Measurements from ENCODE around the gene RBM33.
"Not testable (repeated sequence)": the region's sequence is repeated elsewhere in the genome, so short reads cannot be mapped to it uniquely, and the experiment has no call there.

Gene RBM33

GRCh38 chr7:155683714-155684113, 39.3 kb downstream of the RBM33 start:
- no peak overlapping the region for H3K4me3 Mint-ChIP-seq

GRCh38 chr7:155684543-155684942, 40.1 kb downstream of the RBM33 start:
- no peaks in the 10 kb centered on the region for H3K27me3 Mint-ChIP-seq (ENCODE audit: low read depth, poor library complexity)
- H3K4me3 Mint-ChIP-seq: no peak overlapping the region
- peaks cover 89% of the 10 kb centered on the region for H3K36me3 Mint-ChIP-seq (ENCODE audit: low read depth)
- DNase-seq: no peak
- H3K27ac Mint-ChIP-seq: peak overlapping the region; percentile 64
- no peak for TF ChIP-seq CTCF (IDR thresholded peaks at IDR 0.05)
- H3K4me1 Mint-ChIP-seq: peaks cover 40% of the 10 kb centered on the region
- H3K9me3 Mint-ChIP-seq: peaks cover 48% of the 10 kb centered on the region

More at GRCh38 chr7:155683714-155684113, 39.3 kb downstream of the RBM33 start:
- Mint-ChIP-seq H3K27me3 (ENCODE audit: low read depth, poor library complexity) (no peaks in the 10 kb centered on the region), H3K27ac (peak overlapping the region; percentile 64), H3K36me3 (ENCODE audit: low read depth) (peaks cover 81% of the 10 kb centered on the region), H3K4me1 (peaks cover 40% of the 10 kb centered on the region), H3K9me3 (peaks cover 41% of the 10 kb centered on the region)
- no peak for DNase-seq
- TF ChIP-seq CTCF (IDR thresholded peaks at IDR 0.05): no peak

GRCh38 chr7:155685070-155685790, 40.8 kb downstream of the RBM33 start:
- Mint-ChIP-seq H3K9me3 (peaks cover 54% of the 10 kb centered on the region), H3K27ac (peak overlapping the region; percentile 64), H3K36me3 (ENCODE audit: low read depth) (peaks cover 96% of the 10 kb centered on the region), H3K4me1 (peaks cover 40% of the 10 kb centered on the region), H3K27me3 (ENCODE audit: low read depth, poor library complexity) (no peaks in the 10 kb centered on the region), H3K4me3 (no peak overlapping the region)
- TF ChIP-seq CTCF (IDR thresholded peaks at IDR 0.05): no peak
- DNase-seq: no peak

GRCh38 chr7:155685791-155686160, 41.3 kb downstream of the RBM33 start:
- Mint-ChIP-seq H3K36me3 (ENCODE audit: low read depth) (peaks cover 96% of the 10 kb centered on the region), H3K9me3 (peaks cover 60% of the 10 kb centered on the region), H3K27me3 (ENCODE audit: low read depth, poor library complexity) (no peaks in the 10 kb centered on the region), H3K4me1 (peaks cover 36% of the 10 kb centered on the region), H3K4me3 (no peak overlapping the region), H3K27ac (no peak overlapping the region)
- DNase-seq: no peak
- TF ChIP-seq CTCF (IDR thresholded peaks at IDR 0.05): no peak

GRCh38 chr7:155686620-155687324, 42.3 kb downstream of the RBM33 start:
- not testable (repeated sequence) for H3K27ac Mint-ChIP-seq; DNase-seq; H3K4me3 Mint-ChIP-seq; H3K27me3 Mint-ChIP-seq (ENCODE audit: low read depth, poor library complexity)
- Mint-ChIP-seq H3K36me3 (ENCODE audit: low read depth) (peaks cover 96% of the 10 kb centered on the region), H3K4me1 (peaks cover 30% of the 10 kb centered on the region), H3K9me3 (peaks cover 65% of the 10 kb centered on the region)

GRCh38 chr7:155688237-155688636, 43.8 kb downstream of the RBM33 start:
- not testable (repeated sequence) for H3K27me3 Mint-ChIP-seq (ENCODE audit: low read depth, poor library complexity); H3K27ac Mint-ChIP-seq; DNase-seq; H3K4me3 Mint-ChIP-seq
- peaks cover 21% of the 10 kb centered on the region for H3K4me1 Mint-ChIP-seq
- H3K9me3 Mint-ChIP-seq: peaks cover 65% of the 10 kb centered on the region
- H3K36me3 Mint-ChIP-seq (ENCODE audit: low read depth): peaks cover 87% of the 10 kb centered on the region

GRCh38 chr7:155690655-155691054, 46.2 kb downstream of the RBM33 start:
- peaks cover 78% of the 10 kb centered on the region for H3K36me3 Mint-ChIP-seq (ENCODE audit: low read depth)
- peaks cover 53% of the 10 kb centered on the region for H3K9me3 Mint-ChIP-seq
- not testable (repeated sequence) for H3K4me1 Mint-ChIP-seq; H3K27ac Mint-ChIP-seq; H3K27me3 Mint-ChIP-seq (ENCODE audit: low read depth, poor library complexity); DNase-seq; H3K4me3 Mint-ChIP-seq

Measured in nephron progenitor cell (in vitro differentiated cells).